ENCODE data around the gene EPB42.

EPB42 gene

GRCh38 chr15:43242616-43243015 lies 21.8 kb upstream of the EPB42 start (continued):
- no peak for TF ChIP-seq ZBTB7A (tag by site-specific recombination; IDR thresholded peaks at IDR 0.05; ENCODE audit: low read depth)
- no peak for TF ChIP-seq ZNF521 (tag by site-specific recombination; IDR thresholded peaks at IDR 0.05)
- TF ChIP-seq ZNF561 (tag by site-specific recombination; IDR thresholded peaks at IDR 0.05; ENCODE audit: borderline replicate concordance): no peak
- TF ChIP-seq KLF7 (tag by site-specific recombination; IDR thresholded peaks at IDR 0.05; ENCODE audit: borderline replicate concordance): no peak
- no peak for TF ChIP-seq ZNF654 (tag by site-specific recombination; IDR thresholded peaks at IDR 0.05; ENCODE audit: low read depth)
- no peak for TF ChIP-seq MZF1 (tag by site-specific recombination; IDR thresholded peaks at IDR 0.05; ENCODE audit: borderline replicate concordance)
- TF ChIP-seq PRDM2 (tag by site-specific recombination; IDR thresholded peaks at IDR 0.05; ENCODE audit: borderline replicate concordance): no peak
- no peak for TF ChIP-seq ZNF629 (tag by site-specific recombination; IDR thresholded peaks at IDR 0.05)
- TF ChIP-seq ZBTB10 (tag by site-specific recombination; IDR thresholded peaks at IDR 0.05): no peak

- Histone ChIP-seq H3K4me1 (ENCODE audit: control insufficient read depth, insufficient read depth, low read length) (no peaks in the 10 kb centered on the region), H3K4me3 (ENCODE audit: low read depth, low read length) (no peak overlapping the region), H3K27ac (ENCODE audit: extremely low read depth, low read depth, low read length) (no peak overlapping the region), H3K9me3 (ENCODE audit: control insufficient read depth, insufficient read depth, low read depth, low read length) (no peaks in the 10 kb centered on the region), H3K36me3 (ENCODE audit: control insufficient read depth in 2 of 2, insufficient read depth in 1 of 2, low read length in 2 of 2) (no peaks in the 10 kb centered on the region)
- no peak for TF ChIP-seq AEBP2 (tag by site-specific recombination; IDR thresholded peaks at IDR 0.05; ENCODE audit: borderline replicate concordance)
- no peak for TF ChIP-seq PBX3 (CRISPR knock-in tag; IDR thresholded peaks at IDR 0.05)
- no peak for TF ChIP-seq ZNF133 (tag by site-specific recombination; IDR thresholded peaks at IDR 0.05)
- ChIA-PET POLR2A (no interaction called here), CTCF (interaction anchor here (0.6 to 1.9 kb wide), 5 partner anchors 11 to 159 kb away, joined by 3 to 5 read pairs (median 3); no protein-coding TSS in a partner anchor)
These were observed 20.3 kb upstream of the EPB42 start for GRCh38 chr15:43241100-43241499.
